Measurements from ENCODE around the gene TMEM272. TPM values are rescaled to one million over a fixed set of nuclear protein-coding genes. Genes with fewer than 3 reads are reported as not detected.

TMEM272 gene
- total and polyA plus RNA-seq, 2 experiments from 2014 or later, result 0.11 to 0.76 TPM

DNA sequence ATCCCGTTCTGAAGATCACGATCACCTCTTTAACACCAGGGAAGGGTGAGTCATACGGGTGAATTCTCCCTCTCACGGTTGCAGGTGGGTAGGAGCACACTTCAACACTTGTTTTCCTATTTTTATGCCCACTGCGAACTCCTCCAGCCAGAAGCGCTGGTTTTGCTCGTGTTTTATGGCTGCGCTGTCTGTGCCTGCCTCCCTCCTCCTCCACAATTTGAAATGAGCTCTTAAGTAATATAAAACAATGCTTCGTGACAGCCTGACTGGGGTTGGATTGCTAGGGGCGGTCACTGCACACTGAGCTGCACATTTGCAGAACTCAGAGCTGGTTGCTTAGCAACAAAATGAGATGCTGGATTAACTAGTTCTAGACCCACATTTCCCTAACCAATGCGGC is 29.7 kb upstream of the TMEM272 start (continued):
- no peak for TF ChIP-seq CTCF (conservative IDR thresholded peaks at IDR 0.05; ENCODE audit: low read depth in 2 of 2)
- TF ChIP-seq, protein P1, sequence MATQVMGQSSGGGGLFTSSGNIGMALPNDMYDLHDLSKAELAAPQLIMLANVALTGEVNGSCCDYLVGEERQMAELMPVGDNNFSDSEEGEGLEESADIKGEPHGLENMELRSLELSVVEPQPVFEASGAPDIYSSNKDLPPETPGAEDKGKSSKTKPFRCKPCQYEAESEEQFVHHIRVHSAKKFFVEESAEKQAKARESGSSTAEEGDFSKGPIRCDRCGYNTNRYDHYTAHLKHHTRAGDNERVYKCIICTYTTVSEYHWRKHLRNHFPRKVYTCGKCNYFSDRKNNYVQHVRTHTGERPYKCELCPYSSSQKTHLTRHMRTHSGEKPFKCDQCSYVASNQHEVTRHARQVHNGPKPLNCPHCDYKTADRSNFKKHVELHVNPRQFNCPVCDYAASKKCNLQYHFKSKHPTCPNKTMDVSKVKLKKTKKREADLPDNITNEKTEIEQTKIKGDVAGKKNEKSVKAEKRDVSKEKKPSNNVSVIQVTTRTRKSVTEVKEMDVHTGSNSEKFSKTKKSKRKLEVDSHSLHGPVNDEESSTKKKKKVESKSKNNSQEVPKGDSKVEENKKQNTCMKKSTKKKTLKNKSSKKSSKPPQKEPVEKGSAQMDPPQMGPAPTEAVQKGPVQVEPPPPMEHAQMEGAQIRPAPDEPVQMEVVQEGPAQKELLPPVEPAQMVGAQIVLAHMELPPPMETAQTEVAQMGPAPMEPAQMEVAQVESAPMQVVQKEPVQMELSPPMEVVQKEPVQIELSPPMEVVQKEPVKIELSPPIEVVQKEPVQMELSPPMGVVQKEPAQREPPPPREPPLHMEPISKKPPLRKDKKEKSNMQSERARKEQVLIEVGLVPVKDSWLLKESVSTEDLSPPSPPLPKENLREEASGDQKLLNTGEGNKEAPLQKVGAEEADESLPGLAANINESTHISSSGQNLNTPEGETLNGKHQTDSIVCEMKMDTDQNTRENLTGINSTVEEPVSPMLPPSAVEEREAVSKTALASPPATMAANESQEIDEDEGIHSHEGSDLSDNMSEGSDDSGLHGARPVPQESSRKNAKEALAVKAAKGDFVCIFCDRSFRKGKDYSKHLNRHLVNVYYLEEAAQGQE (IDR thresholded peaks at IDR 0.05; ENCODE audit: unreplicated experiment), result no peak
- TF ChIP-seq POLR2AphosphoS5 (IDR thresholded peaks at IDR 0.05; ENCODE audit: low read depth), result no peak
- no peak for TF ChIP-seq EZH2 (IDR thresholded peaks at IDR 0.05; ENCODE audit: low read depth, unreplicated experiment)
- TF ChIP-seq CREB1 (CRISPR knock-in tag; IDR thresholded peaks at IDR 0.05; ENCODE audit: low read depth), result no peak
- TF ChIP-seq ZNF114 (CRISPR knock-in tag; IDR thresholded peaks at IDR 0.05), result no peak

DNA sequence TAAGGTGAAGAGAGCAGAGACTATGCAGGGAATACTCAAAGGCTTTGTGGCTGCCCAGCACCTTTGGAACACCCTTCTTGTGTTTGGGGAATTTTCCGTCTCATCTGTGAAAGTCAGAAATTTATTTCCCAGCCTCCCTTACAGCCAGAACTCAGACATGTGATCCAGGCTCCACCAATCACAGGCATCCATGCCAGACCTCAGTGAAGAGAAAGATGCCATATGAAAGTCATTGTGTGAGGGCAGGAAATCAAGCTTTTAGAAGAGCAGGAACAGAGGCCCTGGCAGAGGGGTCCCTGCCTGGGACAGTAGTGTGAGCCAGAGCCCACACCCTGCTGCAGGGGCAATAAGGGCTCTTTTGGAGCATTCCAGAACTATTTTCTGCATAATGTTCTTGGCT is 28.9 kb upstream of the TMEM272 start:
- no peaks in the 10 kb centered on the region for H3K36me3 Mint-ChIP-seq (ENCODE audit: low read depth)
- no peaks in the 10 kb centered on the region for H3K4me1 Mint-ChIP-seq
- Histone ChIP-seq H3K79me2 (replicated peaks; ENCODE audit: insufficient read depth) (no peaks in the 10 kb centered on the region), H3K9me2 (ENCODE audit: insufficient read depth) (no peaks in the 10 kb centered on the region), H3K27me3 (ENCODE audit: insufficient read depth) (no peaks in the 10 kb centered on the region), H4K20me1 (replicated peaks; ENCODE audit: insufficient read depth) (no peaks in the 10 kb centered on the region), H3F3A (replicated peaks; ENCODE audit: low read depth) (no peaks in the 10 kb centered on the region), H3K4me3 (no peak overlapping the region), H3K4me2 (no peak overlapping the region), H3K4me1 (ENCODE audit: insufficient read depth) (no peaks in the 10 kb centered on the region), H3K36me3 (ENCODE audit: insufficient read depth) (no peaks in the 10 kb centered on the region), H3K27ac (ENCODE audit: low read depth) (no peak overlapping the region), H2AFZ (peak overlapping the region; percentile 56; the same call in 1 of the 2 replicates)
- ATAC-seq (no peak), DNase-seq (ENCODE audit: low spot score) (no peak)
- H3K27me3 Mint-ChIP-seq (ENCODE audit: insufficient read depth, low read depth, poor library complexity), result peaks cover 1% of the 10 kb centered on the region
- no peak overlapping the region for H3K27ac Mint-ChIP-seq
- no peak overlapping the region for H3K4me3 Mint-ChIP-seq
- H3K9me3 Mint-ChIP-seq, result no peaks in the 10 kb centered on the region; the same call in 2 of the 3 replicates
- TF ChIP-seq ZNF114 (CRISPR knock-in tag; IDR thresholded peaks at IDR 0.05) (no peak), NANOG (IDR thresholded peaks at IDR 0.05; ENCODE audit: borderline replicate concordance) (no peak), JUNB (IDR thresholded peaks at IDR 0.05; ENCODE audit: unreplicated experiment) (no peak), CREB1 (CRISPR knock-in tag; IDR thresholded peaks at IDR 0.05; ENCODE audit: low read depth) (no peak)
- TF ChIP-seq, protein P2, sequence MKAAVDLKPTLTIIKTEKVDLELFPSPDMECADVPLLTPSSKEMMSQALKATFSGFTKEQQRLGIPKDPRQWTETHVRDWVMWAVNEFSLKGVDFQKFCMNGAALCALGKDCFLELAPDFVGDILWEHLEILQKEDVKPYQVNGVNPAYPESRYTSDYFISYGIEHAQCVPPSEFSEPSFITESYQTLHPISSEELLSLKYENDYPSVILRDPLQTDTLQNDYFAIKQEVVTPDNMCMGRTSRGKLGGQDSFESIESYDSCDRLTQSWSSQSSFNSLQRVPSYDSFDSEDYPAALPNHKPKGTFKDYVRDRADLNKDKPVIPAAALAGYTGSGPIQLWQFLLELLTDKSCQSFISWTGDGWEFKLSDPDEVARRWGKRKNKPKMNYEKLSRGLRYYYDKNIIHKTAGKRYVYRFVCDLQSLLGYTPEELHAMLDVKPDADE (IDR thresholded peaks at IDR 0.05), result no peak
- TF ChIP-seq, protein P3, sequence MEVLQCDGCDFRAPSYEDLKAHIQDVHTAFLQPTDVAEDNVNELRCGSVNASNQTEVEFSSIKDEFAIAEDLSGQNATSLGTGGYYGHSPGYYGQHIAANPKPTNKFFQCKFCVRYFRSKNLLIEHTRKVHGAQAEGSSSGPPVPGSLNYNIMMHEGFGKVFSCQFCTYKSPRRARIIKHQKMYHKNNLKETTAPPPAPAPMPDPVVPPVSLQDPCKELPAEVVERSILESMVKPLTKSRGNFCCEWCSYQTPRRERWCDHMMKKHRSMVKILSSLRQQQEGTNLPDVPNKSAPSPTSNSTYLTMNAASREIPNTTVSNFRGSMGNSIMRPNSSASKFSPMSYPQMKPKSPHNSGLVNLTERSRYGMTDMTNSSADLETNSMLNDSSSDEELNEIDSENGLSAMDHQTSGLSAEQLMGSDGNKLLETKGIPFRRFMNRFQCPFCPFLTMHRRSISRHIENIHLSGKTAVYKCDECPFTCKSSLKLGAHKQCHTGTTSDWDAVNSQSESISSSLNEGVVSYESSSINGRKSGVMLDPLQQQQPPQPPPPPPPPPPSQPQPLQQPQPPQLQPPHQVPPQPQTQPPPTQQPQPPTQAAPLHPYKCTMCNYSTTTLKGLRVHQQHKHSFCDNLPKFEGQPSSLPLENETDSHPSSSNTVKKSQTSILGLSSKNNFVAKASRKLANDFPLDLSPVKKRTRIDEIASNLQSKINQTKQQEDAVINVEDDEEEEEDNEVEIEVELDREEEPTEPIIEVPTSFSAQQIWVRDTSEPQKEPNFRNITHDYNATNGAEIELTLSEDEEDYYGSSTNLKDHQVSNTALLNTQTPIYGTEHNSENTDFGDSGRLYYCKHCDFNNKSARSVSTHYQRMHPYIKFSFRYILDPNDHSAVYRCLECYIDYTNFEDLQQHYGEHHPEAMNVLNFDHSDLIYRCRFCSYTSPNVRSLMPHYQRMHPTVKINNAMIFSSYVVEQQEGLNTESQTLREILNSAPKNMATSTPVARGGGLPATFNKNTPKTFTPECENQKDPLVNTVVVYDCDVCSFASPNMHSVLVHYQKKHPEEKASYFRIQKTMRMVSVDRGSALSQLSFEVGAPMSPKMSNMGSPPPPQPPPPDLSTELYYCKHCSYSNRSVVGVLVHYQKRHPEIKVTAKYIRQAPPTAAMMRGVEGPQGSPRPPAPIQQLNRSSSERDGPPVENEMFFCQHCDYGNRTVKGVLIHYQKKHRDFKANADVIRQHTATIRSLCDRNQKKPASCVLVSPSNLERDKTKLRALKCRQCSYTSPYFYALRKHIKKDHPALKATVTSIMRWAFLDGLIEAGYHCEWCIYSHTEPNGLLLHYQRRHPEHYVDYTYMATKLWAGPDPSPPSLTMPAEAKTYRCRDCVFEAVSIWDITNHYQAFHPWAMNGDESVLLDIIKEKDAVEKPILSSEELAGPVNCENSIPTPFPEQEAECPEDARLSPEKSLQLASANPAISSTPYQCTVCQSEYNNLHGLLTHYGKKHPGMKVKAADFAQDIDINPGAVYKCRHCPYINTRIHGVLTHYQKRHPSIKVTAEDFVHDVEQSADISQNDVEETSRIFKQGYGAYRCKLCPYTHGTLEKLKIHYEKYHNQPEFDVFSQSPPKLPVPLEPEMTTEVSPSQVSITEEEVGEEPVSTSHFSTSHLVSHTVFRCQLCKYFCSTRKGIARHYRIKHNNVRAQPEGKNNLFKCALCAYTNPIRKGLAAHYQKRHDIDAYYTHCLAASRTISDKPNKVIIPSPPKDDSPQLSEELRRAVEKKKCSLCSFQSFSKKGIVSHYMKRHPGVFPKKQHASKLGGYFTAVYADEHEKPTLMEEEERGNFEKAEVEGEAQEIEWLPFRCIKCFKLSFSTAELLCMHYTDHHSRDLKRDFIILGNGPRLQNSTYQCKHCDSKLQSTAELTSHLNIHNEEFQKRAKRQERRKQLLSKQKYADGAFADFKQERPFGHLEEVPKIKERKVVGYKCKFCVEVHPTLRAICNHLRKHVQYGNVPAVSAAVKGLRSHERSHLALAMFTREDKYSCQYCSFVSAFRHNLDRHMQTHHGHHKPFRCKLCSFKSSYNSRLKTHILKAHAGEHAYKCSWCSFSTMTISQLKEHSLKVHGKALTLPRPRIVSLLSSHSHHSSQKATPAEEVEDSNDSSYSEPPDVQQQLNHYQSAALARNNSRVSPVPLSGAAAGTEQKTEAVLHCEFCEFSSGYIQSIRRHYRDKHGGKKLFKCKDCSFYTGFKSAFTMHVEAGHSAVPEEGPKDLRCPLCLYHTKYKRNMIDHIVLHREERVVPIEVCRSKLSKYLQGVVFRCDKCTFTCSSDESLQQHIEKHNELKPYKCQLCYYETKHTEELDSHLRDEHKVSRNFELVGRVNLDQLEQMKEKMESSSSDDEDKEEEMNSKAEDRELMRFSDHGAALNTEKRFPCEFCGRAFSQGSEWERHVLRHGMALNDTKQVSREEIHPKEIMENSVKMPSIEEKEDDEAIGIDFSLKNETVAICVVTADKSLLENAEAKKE (CRISPR knock-in tag; IDR thresholded peaks at IDR 0.05), result no peak

All from GM23338 (cell line).